GM21423 (cell line): ENCODE measurements around the gene BOD1.

ENCODE experiments used
- ATAC-seq: cut with Tn5 transposase; IDR thresholded peaks from one replicate; pipeline ENCODE4 v1.9.1; 2021; ENCODE audit warnings: mild to moderate bottlenecking, moderate library complexity; ENCODE audit not compliant: unreplicated experiment

Gene BOD1

GRCh38 chr5:173642191-173642816 lies 25.9 kb upstream of the BOD1 start:
- ATAC-seq = no peak

GRCh38 chr5:173640156-173640804 lies 23.8 kb upstream of the BOD1 start:
- ATAC-seq = no peak

GRCh38 chr5:173638126-173639040 lies 21.9 kb upstream of the BOD1 start:
- ATAC-seq = no peak

GRCh38 chr5:173637340-173637739 lies 20.9 kb upstream of the BOD1 start:
- ATAC-seq = no peak

- ATAC-seq = no peak
Observed at GRCh38 chr5:173634465-173634983, 18.1 kb upstream of the BOD1 start.

GRCh38 chr5:173633304-173633703 lies 16.9 kb upstream of the BOD1 start:
- no peak for ATAC-seq

GRCh38 chr5:173631478-173631877 lies 15.0 kb upstream of the BOD1 start:
- no peak for ATAC-seq

GRCh38 chr5:173630724-173631365 lies 14.4 kb upstream of the BOD1 start:
- no peak for ATAC-seq

- no peak for ATAC-seq
Observed at GRCh38 chr5:173629628-173630027, 13.2 kb upstream of the BOD1 start.

GRCh38 chr5:173628501-173628900 lies 12.1 kb upstream of the BOD1 start:
- ATAC-seq = no peak

GRCh38 chr5:173627860-173628392 lies 11.5 kb upstream of the BOD1 start:
- no peak for ATAC-seq

GRCh38 chr5:173627271-173627670 lies 10.8 kb upstream of the BOD1 start:
- no peak for ATAC-seq

GRCh38 chr5:173626505-173626820 lies 10.0 kb upstream of the BOD1 start:
- ATAC-seq = no peak

GRCh38 chr5:173625673-173626504 lies 9.4 kb upstream of the BOD1 start:
- no peak for ATAC-seq

GRCh38 chr5:173625261-173625660 lies 8.8 kb upstream of the BOD1 start:
- ATAC-seq = no peak

- no peak for ATAC-seq
Observed at GRCh38 chr5:173624282-173624681, 7.8 kb upstream of the BOD1 start.

GRCh38 chr5:173623789-173624188 lies 7.3 kb upstream of the BOD1 start:
- no peak for ATAC-seq

GRCh38 chr5:173623296-173623771 lies 6.9 kb upstream of the BOD1 start:
- no peak for ATAC-seq

- no peak for ATAC-seq
Observed at GRCh38 chr5:173622183-173623047, 6.0 kb upstream of the BOD1 start.
